Activated naive CD4-positive, alpha-beta T cell treated with Interleukin-2 at 50 U/mL for 16 hours (primary cell): ENCODE results near the gene ATP1B1.
"Not testable (repeated sequence)": the region's sequence is repeated elsewhere in the genome, so short reads cannot be mapped to it uniquely, and the experiment has no call there.

ENCODE experiments used
- DNase-seq: peaks from one replicate; pipeline ENCODE4 v3.0.0-alpha.2; 2020

The ATP1B1 gene

DNA sequence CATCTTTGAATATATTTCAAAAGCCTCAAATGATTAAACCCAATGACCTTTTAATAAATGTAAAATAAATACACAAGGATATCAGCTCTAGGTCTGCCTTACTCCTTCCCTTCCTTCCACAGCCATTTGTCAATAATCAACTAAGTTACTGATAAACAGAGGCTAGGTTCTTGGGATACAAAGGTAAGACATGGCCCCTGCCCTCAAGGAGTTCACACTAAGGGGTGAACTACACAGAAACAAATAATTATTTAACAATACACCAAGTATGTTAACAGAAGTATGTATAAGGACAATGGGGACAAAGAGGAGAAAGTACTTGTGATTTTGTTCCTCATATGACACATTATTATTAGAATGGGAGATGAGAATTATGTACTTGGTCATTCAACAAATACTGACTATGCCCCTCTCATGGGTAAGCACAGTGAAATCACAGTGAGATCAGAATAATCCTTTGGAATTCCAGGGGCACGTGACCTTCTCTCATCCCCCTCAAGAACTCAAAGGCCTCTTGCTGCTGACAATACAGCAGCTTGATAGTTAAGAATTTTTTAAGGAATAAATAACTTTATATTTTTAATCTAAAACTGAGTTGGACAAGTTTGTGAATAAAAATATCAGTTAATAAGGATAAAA, 40.2 kb downstream of the ATP1B1 start:
- DNase-seq: no peak

DNA sequence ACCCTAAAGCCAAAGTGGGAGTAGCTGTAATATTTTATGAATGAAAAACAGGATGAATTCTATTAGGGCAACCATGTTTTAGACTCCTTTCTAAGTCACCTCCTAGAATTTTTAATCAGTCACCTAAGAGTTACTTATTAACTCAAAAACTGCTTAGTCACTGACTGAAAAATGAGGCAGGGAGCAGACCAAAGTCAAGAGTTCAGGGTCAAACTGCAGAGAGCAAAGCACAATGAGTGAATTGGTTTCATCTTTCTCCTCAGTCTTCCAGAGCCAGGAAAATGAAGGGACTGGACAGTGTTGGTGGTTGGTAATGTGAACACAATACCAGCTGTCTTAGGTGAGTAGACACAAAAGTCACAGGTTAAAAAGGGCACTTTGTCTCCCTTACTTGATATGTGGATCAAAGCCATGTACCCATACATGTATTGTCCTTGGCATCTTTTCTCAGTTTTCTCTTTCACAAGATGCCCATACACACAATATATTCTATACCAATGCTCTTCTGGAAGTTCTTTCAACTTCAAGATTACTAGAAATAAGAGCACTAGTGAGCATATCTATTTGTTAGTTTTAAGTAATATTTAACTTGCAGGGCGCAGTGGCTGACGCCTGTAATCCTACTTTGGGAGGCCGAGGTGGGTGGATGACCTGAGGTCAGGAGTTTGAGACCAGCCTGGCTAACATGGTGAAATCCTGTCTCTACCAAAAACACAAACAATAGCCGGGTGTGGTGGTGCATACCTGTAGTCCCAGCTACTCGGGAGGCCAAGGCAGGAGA, 42.2 kb downstream of the ATP1B1 start:
- DNase-seq: no peak

DNA sequence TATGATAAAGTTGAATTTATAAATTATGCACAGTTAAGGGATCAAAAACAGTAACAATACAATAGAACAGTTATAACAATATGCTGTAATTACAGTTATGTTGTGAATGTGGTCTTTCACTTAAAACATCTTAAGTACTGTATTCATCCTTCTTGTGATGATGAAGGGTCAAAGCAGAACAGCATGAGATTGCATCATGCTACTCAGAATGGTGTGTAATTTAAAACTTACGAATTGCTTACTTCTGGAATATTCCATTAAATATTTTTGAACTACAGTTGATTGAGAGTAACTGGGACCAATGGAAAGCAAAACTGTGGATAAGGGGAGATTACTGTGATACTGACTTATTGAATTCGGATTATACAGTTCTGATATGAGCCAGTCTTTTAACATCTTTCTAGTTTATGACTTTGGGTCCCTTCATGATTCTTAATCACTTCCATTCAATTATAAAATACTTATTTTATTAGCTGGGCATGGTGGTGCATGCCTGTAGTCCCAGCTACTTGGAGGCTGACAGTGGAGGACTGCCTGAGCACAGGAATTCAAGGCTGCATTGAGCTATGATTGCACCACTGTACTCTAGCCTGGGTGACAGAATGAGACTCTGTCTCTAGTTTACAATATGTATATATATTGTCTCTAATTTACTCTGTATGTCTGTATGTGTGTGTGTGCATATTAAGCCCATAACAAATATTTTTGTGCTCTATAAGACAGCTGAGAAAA, 43.2 kb downstream of the ATP1B1 start:
- DNase-seq: no peak

DNA sequence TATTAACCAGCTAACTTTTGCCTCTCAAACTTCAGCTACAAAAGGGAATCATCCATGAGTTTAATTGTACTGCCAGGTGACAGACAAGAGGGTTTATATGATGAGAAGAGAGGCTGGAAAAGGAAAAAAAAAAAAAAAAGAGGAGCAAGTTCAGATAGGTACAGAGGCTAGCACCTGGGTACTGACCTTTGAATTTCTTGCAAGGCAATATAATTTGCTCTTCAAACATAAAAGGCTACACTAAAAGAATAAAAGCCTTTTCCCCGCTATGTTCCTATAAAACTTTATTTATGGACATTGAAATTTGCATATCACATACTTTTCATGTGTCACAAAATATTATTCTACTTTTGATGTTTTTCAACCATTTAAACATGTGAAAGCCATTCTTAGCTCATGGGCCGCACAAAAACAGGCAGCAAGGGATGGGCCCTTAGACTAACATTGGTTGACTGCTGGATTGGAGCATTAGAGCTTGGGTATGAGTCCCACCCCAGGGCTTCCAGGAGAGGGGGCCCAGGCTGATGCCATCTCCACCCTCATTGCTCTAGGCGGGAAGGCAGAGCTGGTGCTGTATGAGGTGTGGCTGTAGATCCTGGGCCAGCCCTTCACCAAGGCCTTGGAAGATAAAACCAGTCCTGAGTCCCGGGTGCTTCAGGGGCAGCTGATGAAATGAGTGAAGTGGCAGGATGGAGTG, 44.3 kb downstream of the ATP1B1 start:
- DNase-seq: no peak

DNA sequence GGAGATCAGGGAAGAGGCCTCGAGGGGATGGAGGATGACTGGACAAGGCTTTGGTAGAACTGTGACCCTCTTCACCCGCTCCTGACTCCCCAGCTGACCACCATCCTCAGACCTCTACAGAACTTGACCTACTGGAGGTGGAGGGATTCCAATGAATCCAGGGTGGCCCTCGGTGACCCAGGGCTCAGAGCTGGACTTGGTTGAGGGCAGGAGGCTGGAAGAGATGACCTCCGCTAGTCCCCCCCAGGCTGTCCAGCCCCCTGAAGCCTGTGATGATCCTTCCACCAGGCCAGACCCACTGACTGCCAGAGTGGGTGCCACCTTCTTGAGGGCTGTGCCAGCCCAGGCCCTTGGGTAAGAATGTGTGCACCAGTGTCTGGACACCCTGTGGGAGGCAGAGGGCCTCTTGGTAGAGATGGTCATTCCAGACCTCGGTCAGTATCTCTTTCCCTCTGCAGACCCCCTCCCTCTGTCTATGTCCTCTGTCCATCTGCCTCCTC, 44.9 kb downstream of the ATP1B1 start:
- no peak for DNase-seq

DNA sequence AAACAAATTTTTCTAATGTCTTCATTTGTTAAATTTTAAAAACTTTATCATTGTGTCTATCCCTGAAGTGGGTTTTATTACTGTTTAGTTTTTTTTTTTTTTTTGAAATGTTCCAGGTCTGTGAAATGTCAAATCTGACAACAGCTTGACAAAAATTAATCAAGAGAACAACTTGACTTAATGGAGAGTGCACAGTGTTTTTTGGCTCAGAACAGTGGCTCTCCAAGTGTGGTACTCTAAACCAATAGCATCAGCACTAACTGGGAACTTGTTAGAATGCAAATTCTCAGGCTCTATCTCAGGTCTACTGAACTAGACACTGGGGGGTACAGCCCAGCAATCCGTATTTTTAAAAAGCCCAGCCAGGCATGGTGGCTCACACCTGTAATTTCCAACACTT, 49.2 kb downstream of the ATP1B1 start:
- DNase-seq: no peak

DNA sequence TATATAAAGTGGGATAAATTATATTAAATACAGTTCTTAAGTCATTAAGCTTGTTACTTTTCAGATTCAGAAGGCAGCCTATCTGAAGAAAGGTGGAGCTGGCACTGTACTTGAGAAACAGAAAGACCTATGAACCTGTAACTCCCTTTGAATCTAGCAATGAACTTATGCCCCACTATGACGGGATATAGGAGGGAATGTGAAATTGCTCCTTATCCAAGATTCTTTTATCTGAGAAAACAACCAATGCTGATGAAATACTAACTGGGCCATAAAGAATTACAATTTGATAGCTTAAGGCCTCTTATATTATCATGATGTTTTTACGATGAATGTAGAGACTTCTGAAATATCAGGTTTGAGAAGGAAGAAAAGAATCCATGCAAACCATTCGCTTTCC, 50.1 kb downstream of the ATP1B1 start:
- DNase-seq: no peak

DNA sequence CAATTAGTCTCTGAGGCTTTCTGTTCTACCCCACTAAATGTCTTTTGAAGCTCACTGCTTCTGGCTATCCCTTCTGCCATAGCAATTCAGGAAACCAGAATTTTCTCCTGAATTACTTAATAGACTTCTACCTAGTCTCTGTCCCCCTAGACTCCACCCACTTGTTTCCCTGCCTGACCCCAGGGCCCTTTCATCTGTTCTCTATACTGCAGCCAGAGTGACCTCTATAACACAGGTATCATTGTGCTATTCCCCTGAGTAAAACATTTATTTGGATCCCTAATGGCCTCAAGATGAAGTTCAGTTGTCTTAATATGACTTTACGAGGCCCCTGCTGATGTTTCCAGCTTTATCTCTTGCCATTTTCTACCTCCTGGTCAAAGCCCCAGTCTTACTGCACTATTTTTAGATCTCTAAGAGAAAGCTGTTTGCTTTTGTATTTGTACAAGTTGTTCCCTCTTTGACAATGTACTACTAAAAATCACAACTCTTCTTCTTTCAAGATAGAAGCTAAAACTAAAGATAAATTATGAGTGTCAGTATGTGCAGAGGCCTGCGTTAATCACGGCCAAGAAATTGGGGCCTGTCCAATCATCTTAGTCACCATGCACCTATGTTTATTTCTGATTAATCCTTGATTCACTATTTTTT, 54.5 kb downstream of the ATP1B1 start:
- DNase-seq: no peak

DNA sequence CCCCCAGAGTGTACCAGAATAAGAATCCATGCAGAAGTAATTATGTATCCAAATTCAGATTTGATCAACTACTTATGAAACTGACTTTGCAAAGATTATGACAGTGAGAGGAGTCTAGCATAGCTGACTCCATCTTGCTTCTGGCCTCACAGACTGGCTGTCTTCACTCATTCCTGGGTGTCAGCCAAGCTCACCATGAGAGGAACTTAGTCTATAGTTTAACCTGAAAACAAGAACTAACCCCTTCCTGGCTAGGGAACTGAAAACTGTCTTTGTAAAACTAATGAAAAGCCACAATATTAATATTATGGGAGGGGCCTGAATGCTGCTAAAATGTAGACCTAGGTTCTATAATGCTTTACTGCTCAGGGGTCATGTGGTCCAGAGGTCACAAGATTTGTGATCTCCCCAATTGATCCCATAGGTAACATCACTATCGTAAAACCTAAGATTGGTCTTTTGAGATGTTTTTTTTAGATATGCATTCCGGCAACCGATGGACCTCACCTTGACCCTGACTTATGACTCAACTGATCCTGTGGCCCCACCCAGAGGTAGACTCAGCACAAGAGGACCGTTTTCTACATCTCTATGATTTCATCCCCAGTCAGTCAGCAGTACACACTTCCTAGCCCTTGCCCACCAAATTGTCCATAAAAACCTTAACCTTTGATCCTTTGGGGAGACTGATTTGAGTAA, 55.2 kb downstream of the ATP1B1 start:
- no peak for DNase-seq

DNA sequence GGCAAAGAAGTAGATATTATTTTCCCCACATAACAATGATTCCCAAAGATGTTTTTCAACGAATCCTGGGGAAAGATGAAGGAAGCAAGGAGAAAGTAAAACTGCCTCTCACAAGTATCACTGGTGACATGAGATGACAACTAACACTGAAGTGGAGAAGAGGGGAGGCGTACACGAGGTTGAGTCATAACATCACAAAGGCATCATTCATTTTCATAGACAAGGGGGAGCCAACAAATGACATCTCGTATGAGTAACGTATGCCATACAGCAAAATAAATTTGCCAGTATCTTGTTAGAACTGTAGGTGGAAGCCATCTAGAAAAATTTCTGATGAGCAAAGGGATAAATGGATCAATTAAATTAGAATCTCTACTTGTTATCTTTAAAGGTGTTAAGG, 56.6 kb downstream of the ATP1B1 start:
- no peak for DNase-seq

DNA sequence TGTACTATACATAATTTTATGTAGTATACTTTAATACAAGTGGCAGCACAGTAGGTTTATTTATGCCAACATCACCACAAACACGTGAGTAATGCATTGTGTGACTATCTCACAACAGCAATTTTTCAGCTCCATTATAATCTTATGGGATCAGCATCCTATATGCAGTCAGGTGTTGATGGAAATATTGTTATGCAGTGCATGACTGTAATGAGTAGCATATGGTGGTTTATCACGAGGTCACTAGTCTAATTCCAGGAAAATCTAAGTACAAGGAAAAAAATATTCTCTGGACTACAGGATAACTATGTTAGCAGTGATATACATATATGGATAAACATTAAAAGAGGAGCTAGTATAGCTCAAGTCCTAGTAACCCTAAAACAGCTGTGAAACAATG, 69.0 kb downstream of the ATP1B1 start:
- no peak for DNase-seq

DNA sequence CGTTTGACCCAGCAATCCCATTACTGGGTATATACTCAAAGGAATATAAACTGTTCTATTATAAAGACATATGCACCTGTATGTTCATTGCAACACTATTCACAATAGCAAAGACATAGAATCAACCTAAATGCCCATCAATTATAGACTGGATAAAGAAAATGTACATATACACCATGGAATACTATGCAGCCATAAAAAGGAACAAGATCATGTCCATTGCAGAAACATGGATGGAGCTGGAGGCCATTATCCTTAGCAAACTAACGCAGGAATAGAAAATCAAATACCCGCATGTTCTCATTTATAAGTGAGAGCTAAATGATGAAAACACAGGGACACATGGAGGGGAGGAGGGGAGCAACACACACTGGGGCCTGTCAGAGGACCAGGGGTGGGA, 72.9 kb downstream of the ATP1B1 start:
- DNase-seq: not testable (repeated sequence)

DNA sequence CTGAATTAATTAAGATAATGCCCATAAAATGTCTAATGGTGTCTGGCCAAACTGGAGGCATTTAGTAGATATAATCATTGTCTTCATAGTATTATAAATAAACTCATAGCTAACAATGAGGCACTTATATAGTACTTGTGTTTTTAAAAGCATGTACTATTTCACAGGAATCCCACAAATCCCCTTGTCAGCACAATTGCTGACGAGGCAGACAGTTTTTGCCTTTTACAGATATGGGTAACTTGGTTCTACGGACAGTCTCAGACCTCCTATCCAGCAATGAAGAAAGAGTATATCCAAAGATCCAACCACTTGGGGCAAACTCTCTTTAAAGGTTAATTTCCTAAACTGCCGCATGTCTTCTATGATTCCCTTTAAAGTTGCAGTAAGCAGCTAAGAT, 73.7 kb downstream of the ATP1B1 start:
- DNase-seq: no peak
